HG02973 (cell line): ENCODE results near the gene FKBP10.

Experiments used
- ATAC-seq: cut with Tn5 transposase; IDR thresholded peaks from one replicate; pipeline ENCODE4 v1.9.1; 2021; ENCODE audit warnings: moderate library complexity; ENCODE audit not compliant: unreplicated experiment

FKBP10 gene

DNA sequence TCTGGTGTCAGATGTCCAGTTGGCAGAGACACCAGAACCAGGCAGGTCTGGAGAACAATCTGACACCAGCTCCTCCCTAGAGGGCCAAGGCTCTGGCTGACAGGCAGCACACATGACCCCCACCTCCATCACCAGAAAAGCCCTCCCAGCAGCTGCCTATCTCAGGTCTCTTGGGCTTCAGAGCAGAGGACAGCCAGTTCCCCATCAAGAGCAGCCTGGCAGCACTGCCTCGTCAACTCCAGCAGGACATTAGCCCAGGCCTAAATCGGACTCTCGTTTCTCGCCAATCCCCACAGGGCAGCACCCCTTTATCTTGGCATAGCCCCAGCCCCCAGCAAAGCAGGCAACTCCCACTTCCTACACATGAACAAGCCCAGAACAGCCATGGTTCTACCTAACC, 30.7 kb upstream of the FKBP10 start:
- no peak for ATAC-seq

DNA sequence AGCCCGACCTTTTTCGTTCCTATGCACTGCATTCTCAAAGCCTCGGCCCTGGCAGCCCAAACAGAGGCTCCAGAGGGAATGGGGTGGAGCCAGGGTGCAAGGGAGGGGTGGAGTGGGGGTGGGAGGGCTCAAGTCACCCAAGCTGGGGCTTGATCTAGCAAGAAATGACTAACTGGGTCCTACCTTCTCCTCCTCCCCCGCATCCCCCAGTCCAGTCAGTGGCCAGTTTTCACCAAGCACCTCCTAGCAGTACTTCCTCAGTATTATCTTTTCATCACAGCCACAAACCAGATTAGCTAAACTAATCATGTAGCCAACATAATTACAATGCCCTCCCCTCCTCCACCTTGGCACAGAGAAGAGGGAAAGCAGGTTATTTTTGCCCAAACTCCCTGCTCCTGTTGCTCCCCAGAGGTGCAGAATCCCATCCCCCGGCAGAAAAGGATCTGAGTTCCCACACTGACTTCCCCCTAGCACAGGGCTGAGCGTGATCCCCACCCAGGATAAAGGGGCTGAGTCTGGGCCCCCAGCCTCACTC, 28.5 kb upstream of the FKBP10 start:
- no peak for ATAC-seq

DNA sequence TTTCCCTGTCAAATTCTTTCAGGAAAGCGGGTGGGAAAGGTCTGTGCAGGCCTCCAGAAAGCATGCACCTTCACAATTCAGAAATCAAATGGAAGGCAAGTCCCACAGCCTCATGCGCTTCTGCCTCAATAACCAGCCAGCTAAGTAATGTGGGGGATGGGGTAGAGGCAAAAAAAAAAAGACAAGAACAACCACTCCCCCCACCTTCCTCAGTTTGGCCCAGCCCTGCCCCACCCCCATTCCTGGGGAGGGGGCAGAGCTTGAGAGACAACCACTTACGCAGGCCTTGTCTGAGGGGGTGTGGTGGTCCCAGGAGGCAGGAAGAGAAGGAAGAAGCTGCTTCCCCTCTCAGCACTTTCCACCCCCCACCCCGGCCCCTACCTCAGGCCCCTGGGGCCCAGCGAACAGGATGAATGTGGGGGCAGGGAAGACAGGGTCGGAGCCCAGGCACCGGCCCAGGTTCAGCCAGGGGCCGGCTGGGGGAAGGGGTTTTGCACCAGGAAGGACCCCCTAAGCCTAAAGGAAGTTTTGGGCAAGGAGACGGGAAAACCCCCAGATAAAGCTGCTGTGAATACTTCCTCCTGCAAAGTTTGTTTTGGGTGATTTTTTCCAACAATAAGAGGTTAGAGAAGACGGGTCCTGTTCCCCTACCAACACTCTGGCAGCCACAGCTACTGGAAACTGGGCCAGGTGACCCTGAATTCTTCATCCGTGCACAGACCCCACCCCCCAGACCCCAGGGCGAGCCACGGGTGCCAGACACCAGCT, 27.5 kb upstream of the FKBP10 start:
- ATAC-seq, result no peak

DNA sequence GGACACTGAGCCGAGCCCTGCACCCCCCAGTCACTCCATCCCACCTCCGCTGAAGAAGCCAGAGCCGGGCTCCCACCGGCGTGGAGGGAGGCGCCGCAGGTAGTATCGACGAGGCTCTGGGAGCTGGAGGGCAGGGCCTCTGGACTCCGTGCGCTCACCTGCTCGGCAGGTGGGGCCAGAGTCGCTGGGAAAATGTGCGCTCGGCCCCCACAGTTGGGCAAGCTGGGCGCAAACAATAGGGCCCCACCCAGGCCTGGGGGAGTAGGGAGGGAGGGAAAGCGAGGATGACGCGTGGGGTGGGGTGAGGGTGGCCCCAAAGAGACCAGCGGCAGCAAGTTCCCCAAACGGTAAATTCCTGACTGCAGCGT, 27.0 kb upstream of the FKBP10 start:
- no peak for ATAC-seq

DNA sequence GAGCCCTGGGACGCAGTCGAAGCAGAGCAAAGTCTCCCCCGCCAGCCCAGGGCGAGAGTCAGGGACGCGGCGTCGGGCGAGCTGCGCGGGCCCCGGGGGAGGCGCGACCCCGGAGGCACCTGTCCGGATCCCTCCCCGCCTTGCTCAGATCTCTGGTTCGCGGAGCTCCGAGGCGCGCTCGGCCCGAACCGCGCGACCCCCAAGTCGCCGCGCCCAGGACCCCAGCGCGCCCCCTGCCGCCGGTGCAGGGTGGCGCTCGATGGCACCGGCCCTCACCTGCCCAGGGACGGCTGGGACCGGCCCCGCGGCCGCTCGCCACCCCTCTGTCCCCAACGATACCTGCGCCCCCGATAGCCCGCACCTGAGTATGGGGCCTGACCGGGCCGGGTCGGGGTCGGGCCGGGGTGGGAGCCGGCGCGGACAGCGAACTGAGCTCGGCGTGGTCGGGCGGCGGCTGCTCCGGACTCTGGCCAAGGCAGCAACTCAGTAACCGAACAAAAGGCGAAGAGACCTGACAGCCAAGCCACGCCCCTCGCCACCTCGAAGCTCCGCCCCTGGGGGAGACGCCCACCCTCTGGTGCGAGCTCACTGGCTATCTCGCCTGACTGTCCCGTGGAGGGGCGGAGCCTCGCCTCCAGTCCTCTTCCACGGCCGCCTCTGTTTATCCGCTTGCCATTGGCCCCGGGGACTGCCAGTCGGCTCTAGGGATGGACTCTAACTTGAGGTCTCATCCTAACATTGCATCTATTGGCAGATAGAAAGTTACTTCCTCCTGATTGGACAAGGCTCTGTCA, 26.4 kb upstream of the FKBP10 start, which contains the start of gene JUP:
JUP (minus strand) TSS at position 485 of the 794 bp plus-strand sequence. CDS start 14,857 bp downstream, outside the sequence.
- peak; percentile 71 for ATAC-seq

DNA sequence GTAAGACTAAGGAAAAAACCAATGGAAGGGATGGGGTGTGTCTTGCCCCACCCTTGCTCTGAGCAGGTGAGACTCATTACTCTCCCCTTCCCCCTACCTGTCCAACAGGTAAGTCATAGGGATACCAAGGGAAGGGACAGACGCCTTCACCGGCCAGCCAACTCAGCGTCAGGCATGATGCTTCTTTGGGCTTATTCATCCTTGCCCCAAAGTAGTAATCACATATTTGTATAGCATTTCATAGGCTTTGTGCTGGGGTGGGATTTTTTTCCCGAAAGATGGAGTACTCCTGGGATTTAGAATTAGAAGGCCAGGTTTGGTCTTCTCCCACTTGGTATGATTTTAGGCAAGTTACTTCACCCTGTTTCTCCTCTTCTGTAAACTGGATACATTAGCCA, 25.8 kb upstream of the FKBP10 start:
- ATAC-seq, result no peak

DNA sequence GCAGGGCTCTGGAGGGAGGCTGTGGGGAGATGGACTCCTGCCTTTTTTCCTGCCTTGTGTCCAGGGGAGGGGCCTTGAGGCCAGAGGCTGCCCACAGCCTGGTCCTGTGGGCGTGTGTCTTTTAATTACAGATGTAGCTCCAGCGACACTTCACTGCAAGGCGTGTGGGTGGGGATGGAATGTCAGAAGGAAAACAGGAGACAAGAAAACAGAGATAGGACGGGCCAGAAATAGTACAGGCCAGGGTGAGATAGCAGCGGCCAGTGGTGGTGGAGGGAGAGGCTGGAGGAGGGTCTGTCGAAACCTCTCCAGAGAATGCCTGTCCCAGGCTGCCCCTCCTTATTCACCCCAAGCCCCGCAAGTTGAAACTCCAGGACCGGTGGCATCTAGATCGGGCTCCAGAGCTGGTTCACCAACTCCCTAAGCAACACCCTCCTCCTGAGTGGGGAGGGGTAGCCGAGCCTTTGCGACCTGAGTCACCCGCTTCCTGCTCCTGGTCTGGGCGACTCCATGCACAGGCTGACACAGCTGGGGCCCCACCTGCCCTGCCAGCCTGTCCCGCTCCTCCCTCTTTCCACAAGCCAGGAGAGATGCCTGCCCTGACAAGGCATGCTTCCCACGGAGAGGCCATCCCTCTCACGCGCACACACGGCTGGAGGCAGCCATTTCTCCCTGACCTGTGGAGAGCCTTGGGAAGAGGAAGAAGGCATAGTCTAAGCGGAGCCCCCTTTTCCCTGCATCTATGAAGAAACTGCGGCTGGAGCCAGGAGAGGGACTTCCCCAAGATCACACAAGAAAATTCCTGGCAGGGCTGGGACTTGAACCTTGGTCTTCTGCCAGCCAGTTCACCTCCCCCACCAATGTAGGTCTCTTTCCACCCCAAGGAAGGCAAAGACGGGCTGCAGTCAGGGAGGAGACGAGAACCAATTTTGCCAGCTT, 19.7 kb upstream of the FKBP10 start:
- ATAC-seq, result no peak

DNA sequence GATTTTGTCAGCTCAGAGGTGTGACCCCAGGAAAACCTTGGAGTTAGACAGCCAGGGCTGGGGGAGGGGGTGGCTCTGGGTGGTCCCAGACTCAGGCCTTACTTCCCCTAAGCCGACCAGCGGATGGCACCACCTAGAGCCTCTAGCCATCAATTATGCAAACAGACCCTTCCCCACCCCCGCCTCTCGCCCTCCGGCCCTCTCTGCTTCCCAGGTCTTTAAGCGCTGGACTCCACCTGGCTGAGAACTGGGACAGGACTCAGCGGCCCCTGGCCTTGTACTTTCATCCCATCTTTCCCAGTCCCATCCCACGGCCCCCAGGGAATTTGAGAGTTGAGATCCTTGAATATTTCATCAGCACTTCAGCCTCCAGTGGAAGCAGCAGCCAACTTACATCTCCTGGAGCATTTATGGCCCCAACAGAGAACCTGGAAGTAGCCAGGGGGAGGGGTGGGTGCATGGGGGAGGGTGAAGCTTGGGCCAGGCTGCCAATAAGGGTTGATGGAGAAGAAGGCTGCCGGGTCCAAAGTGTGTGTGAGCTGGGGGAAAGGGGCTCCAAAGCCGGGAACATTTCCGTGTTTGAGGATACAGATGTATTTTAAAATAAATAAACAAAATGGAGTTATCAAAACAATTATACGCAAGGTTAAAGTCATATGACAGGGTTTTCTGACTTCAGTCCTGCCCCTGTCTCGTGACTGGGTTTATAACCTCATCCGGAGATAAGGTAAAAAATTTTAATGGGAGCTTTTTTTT, 18.8 kb upstream of the FKBP10 start:
- ATAC-seq, result no peak

DNA sequence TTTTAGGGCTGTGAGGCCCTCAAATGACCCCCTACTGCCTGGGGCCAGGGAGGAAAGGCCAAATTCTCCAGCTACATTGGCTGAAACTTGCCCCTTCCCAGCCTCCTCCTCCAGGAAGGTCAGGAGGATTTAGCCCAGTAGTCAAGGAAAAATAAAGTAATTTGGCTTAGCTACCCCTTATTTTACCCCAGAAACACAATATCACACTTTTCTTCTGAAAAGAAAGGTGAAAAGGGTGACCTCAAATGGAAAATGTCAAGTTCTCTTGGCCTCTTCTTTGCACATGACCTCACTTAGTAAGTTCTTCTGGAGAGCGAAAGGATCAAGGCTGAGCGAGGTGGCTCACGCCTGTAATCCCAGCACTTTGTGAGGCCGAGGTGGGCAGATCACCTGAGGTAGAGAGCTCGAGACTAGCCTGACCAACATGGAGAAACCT, 18.2 kb upstream of the FKBP10 start:
- no peak for ATAC-seq

DNA sequence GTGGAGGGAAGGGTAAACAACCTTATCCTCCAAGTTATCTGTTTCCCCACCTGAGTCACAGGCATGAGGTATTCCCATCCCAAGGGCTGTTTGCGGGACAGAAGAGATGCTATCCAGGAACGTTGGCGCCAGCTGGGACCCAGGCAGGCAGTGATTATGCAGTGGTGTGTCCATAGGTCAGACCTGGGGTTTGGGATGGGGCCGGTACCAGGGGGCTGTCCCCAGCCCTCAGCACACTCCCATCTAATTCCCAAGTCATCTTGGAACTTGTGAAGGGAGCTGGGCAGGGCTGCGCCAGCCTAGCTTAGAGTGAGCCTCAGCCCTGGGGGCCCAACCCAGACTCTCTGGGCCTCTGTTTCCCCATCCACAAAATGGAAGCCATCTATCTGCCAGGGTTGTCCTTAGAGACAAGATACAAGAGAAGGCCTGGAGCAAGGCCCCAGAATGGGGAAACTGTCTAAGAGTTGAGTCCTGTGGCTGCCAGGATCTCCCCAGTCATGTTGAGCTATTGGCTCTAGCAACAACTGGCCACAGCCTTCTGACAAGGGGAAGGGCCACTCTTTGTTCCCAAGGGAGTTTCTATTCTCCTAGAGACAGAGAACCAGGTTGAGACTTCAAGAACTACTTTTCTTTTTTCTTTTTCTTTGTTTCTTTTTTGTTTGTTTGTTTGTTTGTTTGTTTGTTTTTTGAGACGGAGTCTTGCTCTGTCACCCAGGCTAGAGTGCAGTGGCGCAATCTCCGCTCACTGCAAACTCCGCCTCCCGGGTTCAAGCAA, 16.5 kb upstream of the FKBP10 start:
- no peak for ATAC-seq

DNA sequence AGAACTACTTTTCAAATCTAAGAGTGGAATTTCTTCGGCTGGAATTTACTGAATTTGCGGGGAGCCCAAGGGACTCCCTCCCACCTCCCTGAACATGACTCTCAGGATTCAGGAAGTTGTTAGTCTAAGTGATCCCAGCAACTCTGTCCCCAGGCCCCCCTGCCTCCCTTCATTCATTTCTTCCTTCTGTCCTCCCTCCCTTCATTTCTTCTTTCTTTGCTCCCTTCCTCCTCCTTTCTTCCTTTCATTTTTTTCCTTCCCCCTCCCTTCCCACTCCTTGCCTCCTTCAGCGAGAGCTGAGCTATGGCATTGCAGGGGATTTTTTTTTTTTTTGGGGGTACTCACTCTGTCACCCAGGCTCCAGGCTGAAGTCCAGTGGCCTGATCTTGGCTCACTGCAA, 15.4 kb upstream of the FKBP10 start:
- ATAC-seq, result no peak

DNA sequence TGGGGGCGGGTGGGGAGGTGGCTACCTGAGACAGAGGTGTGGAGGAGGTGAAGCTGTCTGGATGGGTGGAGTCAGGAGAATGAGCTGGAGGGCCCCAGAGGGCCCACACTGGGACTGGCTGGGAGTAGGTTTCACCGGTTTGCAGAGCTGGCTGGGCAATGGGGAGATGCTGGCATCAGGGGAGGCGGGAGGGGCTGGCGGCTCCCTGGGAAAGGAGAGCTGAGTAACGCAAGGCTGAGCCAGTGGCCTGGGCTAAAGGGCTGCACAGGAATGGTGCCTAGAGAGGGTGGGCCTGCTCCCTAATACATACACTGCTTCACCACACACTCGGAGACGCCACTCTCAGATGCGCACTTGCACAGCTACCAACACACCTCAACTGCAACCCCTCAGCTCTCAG, 13.4 kb upstream of the FKBP10 start:
- no peak for ATAC-seq

DNA sequence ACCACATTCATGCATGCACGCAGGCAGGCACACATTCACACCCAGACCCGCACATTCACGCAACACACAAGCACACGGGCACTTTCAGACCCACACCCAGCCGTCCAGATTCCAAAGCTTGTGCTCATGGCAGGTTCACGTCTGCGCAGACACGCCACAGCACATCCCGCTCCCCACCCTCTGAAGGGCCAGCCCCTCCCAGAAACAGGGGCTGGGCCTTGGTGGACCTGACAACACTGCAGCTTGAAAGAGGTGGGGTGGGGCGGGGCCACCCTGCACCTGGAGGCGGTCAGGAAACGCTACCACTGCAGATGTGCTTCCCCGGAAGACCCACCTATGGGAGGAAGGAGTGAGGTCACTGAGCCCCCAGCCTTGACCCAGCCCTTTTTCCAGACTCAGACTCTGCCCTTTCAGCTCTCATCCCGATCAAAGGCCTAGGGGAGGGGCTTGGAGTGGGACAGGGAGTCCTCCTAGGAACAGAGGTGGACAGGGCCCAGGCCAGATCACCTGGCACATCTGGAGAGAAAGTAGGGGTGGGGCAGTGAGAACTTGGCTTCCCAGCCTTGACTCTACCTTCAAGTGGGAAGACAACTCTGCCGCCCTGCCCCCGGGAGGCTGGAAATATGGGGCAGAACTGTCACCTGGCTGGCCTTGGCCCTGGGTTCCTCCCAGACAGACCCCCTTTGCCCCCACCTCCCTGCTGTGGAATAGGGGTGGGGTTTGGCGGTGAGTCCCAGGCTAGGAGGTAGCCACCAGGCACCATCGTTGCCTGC, 12.0 kb upstream of the FKBP10 start:
- ATAC-seq, result no peak

DNA sequence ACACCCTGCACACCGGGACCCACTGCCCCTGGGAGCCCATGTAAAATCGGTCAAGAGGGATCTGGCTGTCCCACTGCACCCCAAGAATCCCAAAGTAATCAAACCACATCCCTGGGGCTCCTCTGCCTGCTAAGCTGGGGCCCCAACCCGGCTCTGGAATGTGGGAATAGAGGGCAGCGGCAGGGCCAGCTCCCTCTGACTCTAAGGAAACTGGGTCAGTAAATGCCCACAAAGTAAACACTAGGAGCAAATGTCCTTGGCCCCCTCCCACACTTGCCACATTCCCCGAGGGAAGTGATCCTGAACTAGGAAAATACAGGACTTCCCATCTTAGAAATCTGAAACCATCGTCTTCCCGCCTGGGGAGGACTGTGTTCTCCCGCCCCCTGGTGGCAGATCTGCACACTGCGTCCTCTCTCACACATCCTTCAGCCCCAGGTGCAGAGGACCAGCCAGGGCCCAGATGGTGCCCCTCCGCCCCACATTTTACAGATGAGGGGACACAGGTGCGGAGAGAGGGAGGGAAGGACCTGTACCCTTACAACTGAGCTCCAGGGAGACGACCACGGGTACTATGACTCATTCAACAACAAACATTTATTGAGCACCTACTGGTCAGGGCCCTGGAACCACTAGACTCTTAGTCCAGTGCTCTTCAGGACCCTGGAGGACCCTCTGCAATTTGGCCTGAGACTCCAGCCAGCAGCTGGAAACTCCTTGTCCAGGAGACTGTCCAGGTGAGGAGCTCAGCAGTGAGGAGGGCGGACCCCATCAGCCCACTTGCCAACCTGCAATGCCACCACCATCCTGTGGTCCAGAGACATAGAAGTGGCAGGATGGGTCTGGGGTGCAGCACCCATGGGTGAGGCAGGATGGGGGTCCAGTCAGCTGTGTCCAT, 11.2 kb upstream of the FKBP10 start:
- no peak for ATAC-seq

DNA sequence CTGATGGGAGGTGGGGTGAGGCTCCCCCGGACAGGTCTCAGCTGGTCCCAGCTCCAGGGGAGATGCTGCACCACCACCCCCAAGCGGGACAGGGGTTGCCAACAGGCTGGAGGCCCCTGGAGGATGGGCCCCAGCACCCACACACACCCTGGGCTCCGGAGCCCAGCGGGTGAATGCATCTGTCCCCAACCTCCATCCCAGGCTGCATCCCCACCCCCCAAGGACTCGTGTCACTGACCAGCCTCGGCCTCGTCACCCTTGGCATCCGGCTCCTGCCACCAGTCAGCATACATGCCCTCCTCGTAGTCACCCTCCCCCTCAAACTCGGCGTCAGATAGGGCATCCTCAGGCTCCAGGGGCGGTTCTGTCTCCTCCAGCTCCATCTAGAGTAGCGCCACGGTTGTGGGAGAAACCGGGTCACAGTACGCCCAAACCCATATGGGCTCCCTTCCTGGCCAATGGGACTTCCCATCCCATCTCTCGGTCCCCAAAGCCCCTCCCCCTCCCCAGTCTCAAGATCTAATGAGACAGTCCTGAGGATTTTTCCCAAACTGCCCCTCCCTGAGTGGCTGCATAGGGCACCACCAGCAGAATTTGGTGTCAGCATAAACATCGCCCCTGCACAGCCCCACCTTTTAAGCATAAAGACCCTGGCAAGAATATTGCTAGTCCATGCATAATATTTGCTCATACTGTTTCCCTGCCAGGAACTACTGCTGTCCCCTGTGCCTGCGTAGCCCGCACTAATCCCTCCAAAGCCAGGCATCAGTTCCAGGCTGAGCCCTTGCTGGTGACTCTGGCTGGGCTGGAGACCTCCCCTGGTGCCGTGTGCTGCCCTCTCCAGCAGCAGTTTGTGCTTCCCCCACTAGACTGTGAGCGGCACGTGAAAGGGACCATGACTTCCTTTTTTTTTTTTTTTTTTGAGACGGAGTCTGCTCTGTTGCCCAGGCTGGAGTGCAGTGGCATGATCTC, 9.5 kb upstream of the FKBP10 start:
- ATAC-seq, result no peak

DNA sequence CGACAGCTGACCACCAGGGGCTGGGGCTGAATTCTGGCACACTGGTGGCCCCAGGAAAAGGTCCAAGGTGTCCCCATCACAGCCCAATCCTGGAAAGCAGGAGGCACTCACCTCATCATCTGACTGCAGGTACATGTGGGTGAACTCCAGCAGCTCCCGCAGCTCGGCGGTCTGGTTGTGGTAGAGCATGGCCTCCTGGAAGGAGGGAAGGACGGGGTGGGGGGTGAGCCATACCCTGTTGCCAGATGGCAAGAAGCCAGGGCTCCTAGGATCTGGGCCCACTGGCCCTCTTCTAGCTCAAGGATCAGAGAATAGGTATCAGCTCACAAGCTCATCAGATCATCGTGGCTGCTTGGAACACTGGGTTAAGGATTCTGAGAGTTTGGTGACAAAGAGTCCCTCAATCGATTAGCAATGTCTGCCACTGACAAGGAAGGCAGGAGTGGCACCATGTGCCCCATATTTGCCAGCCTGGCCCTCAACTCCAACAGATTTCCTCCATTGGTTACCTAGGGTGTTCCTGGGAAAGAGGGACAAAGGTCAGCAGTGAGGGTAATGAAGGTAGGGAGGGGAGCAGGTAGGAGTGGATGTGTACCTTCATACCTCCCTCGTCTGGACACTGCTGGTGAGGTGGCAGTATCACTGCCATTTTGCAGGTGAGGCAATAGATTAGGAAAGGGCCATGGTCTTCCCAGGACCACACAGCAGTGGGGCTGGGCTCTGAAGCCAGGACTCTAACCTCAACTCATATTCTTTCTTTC, 5.9 kb upstream of the FKBP10 start:
- no peak for ATAC-seq
